H1 (cell line): Measurements from ENCODE around the gene TACC2. TPM values are rescaled to one million over a fixed set of nuclear protein-coding genes. Genes with fewer than 3 reads are reported as not detected.

Source experiments
- CTCF ChIA-PET: fragments of 300-600 bp; sonication (Branson Sonifier 250); formaldehyde crosslinking; loops from one replicate; lab custom pipeline; 2021; ENCODE audit not compliant: partially characterized antibody; lab: Charles Lee
- POLR2A ChIA-PET: fragments of 300-600 bp; sonication (Branson Sonifier 250); formaldehyde crosslinking; loops from one replicate; lab custom pipeline; 2021; ENCODE audit warnings: inconsistent platforms; ENCODE audit not compliant: partially characterized antibody; lab: Charles Lee
- DNase-seq, 2 experiments: peaks; one replicate each; pipeline versions ENCODE4 v3.0.0 to v3.0.0-alpha.2; 2010 to 2022; ENCODE audit warnings: low spot score in 2 of 2, low read depth in 1 of 2, mixed read lengths in 1 of 2
- FAIRE-seq: peaks from 2 replicates; lab custom pipeline; 2011; peaks lifted over from hg19 to GRCh38; lab: Jason Lieb, UNC
- H2AFZ ChIP-seq: 2 replicates; pipeline ENCODE4 v1.8.1; 2012; ENCODE audit warnings: low read length, inconsistent platforms
- H2AK5ac ChIP-seq: 2 replicates; pipeline ENCODE4 v1.6.1; 2013; ENCODE audit warnings: low read depth, low read length
- H2BK120ac ChIP-seq: replicated peaks from 2 replicates; pipeline ENCODE3; 2013; ENCODE audit warnings: low read depth, low read length, inconsistent platforms
- H2BK12ac ChIP-seq: 2 replicates; pipeline ENCODE4 v1.6.1; 2013; ENCODE audit warnings: low read depth, low read length
- H2BK15ac ChIP-seq: 2 replicates; pipeline ENCODE4 v1.6.1; 2013; ENCODE audit warnings: low read length
- H2BK20ac ChIP-seq: 2 replicates; pipeline ENCODE4 v1.6.1; 2013; ENCODE audit warnings: low read length
- H2BK5ac ChIP-seq: 2 replicates; pipeline ENCODE4 v1.6.1; 2013; ENCODE audit warnings: low read depth, low read length
- H3K14ac ChIP-seq: 2 replicates; pipeline ENCODE4 v1.6.1; 2013; ENCODE audit warnings: inconsistent platforms; ENCODE audit not compliant: insufficient read length
- H3K18ac ChIP-seq: 2 replicates; pipeline ENCODE4 v1.6.1; 2013; ENCODE audit warnings: low read length; ENCODE audit errors: extremely low read depth
- H3K23ac ChIP-seq: 2 replicates; pipeline ENCODE4 v1.6.1; 2013; ENCODE audit warnings: inconsistent platforms; ENCODE audit not compliant: insufficient read length
- H3K23me2 ChIP-seq: 2 replicates; pipeline ENCODE4 v1.6.1; 2013; ENCODE audit warnings: low read depth, low read length
- H3K27ac ChIP-seq: 2 replicates; pipeline ENCODE4 v1.6.1; 2011; ENCODE audit warnings: low read depth, low read length, inconsistent platforms
- H3K27me3 ChIP-seq, 4 experiments: replicated peaks in 1 of 4; 1 replicate in 1 of 4; 2 replicates in 3 of 4; pipeline versions ENCODE4 v1.6.1 to v1.8.1; 2011 to 2013; ENCODE audit warnings: low read length in 3 of 4, mild to moderate bottlenecking in 3 of 4, inconsistent platforms in 2 of 4, mixed read lengths in 2 of 4, moderate library complexity in 1 of 4; ENCODE audit not compliant: control insufficient read depth in 3 of 4, insufficient read depth in 3 of 4; ENCODE audit errors: extremely low read depth in 1 of 4
- H3K36me3 ChIP-seq, 4 experiments: 2 replicates each; pipeline versions ENCODE4 v1.6.1 to v1.8.1; 2011 to 2013; ENCODE audit warnings: mild to moderate bottlenecking in 4 of 4, low read length in 3 of 4, moderate library complexity in 2 of 4, control low read depth in 1 of 4, inconsistent platforms in 1 of 4; ENCODE audit not compliant: insufficient read depth in 4 of 4, control insufficient read depth in 2 of 4
- H3K4ac ChIP-seq: replicated peaks from 2 replicates; pipeline ENCODE3; 2013; ENCODE audit warnings: low read length, low read depth, mixed read lengths, inconsistent platforms; ENCODE audit not compliant: insufficient read length
- H3K4me1 ChIP-seq, 4 experiments: replicated peaks in 1 of 4; 1 replicate in 1 of 4; 2 replicates in 3 of 4; pipeline versions ENCODE4 v1.6.1 to v1.8.1; 2011 to 2013; ENCODE audit warnings: low read length in 3 of 4, inconsistent platforms in 2 of 4, mixed read lengths in 1 of 4; ENCODE audit not compliant: insufficient read depth in 4 of 4, control insufficient read depth in 3 of 4
- H3K4me2 ChIP-seq, 2 experiments: 2 replicates each; pipeline versions ENCODE4 v1.6.1 to v1.8.1; 2011 to 2013; ENCODE audit warnings: low read depth in 2 of 2, low read length in 2 of 2, control low read depth in 1 of 2, inconsistent platforms in 1 of 2, mild to moderate bottlenecking in 1 of 2; ENCODE audit not compliant: insufficient read depth in 1 of 2
- H3K4me3 ChIP-seq, 4 experiments: fragments of 200-600, 300-600 bp in 1 of 4; sonication (generic), shearing (Covaris generic), sonication (Bioruptor Twin) in 1 of 4; 2 replicates each; pipeline versions ENCODE4 v1.5.1 to v1.8.1; 2011 to 2016; ENCODE audit warnings: low read length in 4 of 4, low read depth in 3 of 4, control low read depth in 2 of 4, inconsistent platforms in 2 of 4, mild to moderate bottlenecking in 2 of 4, mixed read lengths in 1 of 4, moderate library complexity in 1 of 4; ENCODE audit not compliant: insufficient read depth in 2 of 4; ENCODE audit errors: extremely low read depth in 1 of 4
- H3K56ac ChIP-seq: replicated peaks from 2 replicates; pipeline ENCODE3; 2013; ENCODE audit warnings: low read depth, mild to moderate bottlenecking, mixed read lengths, low read length, inconsistent platforms; ENCODE audit not compliant: insufficient read length
- H3K79me1 ChIP-seq: 2 replicates; pipeline ENCODE4 v1.6.1; 2013; ENCODE audit warnings: low read depth, low read length, control low read depth
- H3K79me2 ChIP-seq, 2 experiments: 2 replicates each; pipeline versions ENCODE4 v1.6.1 to v1.8.1; 2012 to 2013; ENCODE audit warnings: low read length in 2 of 2, mild to moderate bottlenecking in 2 of 2, inconsistent platforms in 1 of 2; ENCODE audit not compliant: insufficient read depth in 2 of 2, control insufficient read depth in 1 of 2
- H3K9ac ChIP-seq, 4 experiments: replicated peaks in 1 of 4; 1 replicate in 1 of 4; 2 replicates in 3 of 4; pipeline versions ENCODE4 v1.6.1 to v1.8.1; 2011 to 2013; ENCODE audit warnings: low read depth in 3 of 4, low read length in 3 of 4, control low read depth in 2 of 4, mild to moderate bottlenecking in 2 of 4, moderate library complexity in 2 of 4, inconsistent platforms in 1 of 4; ENCODE audit errors: extremely low read depth in 1 of 4
- H3K9me3 ChIP-seq, 2 experiments: 2 replicates each; pipeline versions ENCODE4 v1.6.1 to v1.8.1; 2012 to 2013; ENCODE audit warnings: mild to moderate bottlenecking in 2 of 2, moderate library complexity in 2 of 2, control low read depth in 1 of 2, inconsistent platforms in 1 of 2, low read depth in 1 of 2, low read length in 1 of 2, mixed read lengths in 1 of 2; ENCODE audit not compliant: insufficient read depth in 2 of 2
- H4K20me1 ChIP-seq, 2 experiments: replicated peaks in 1 of 2; 2 replicates each; pipeline versions ENCODE3 to v1.8.1; 2011 to 2013; ENCODE audit warnings: inconsistent platforms in 2 of 2, low read length in 2 of 2, mild to moderate bottlenecking in 1 of 2; ENCODE audit not compliant: insufficient read depth in 2 of 2, control insufficient read depth in 1 of 2
- H4K5ac ChIP-seq: 2 replicates; pipeline ENCODE4 v1.6.1; 2013; ENCODE audit warnings: low read length, low read depth, mixed read lengths, inconsistent platforms; ENCODE audit not compliant: insufficient read length
- H4K8ac ChIP-seq: 2 replicates; pipeline ENCODE4 v1.8.0; 2013; ENCODE audit warnings: mild to moderate bottlenecking, moderate library complexity, low read length, inconsistent platforms; ENCODE audit not compliant: insufficient read depth; ENCODE audit errors: extremely low read depth
- H4K91ac ChIP-seq: replicated peaks from 2 replicates; pipeline ENCODE3; 2013; ENCODE audit warnings: low read length, mixed read lengths, inconsistent platforms; ENCODE audit not compliant: insufficient read length
- BACH1 ChIP-seq: IDR thresholded peaks from 2 replicates; pipeline ENCODE4 v1.6.1; 2012; ENCODE audit warnings: low read length, improper control_type of control experiment
- JUN ChIP-seq: IDR thresholded peaks from 2 replicates; pipeline ENCODE4 v1.6.1; 2011; ENCODE audit warnings: low read depth, mild to moderate bottlenecking, improper control_type of control experiment, low read length
- POLR2AphosphoS5 ChIP-seq: IDR thresholded peaks from 2 replicates; pipeline ENCODE4 v1.6.1; 2011; ENCODE audit warnings: low read depth, low read length
- SAP30 ChIP-seq: fragments of 300-600 bp; sonication (generic); IDR thresholded peaks from 2 replicates; pipeline ENCODE4 v1.7.1; 2012; ENCODE audit warnings: low read length, moderate library complexity, mild to moderate bottlenecking, inconsistent platforms; ENCODE audit not compliant: insufficient read depth, insufficient replicate concordance
- SP4 ChIP-seq: IDR thresholded peaks from 2 replicates; pipeline ENCODE4 v1.6.1; 2012; ENCODE audit warnings: low read length, inconsistent platforms
- TAF1 ChIP-seq: IDR thresholded peaks from 2 replicates; pipeline ENCODE4 v1.6.1; 2011; ENCODE audit warnings: mild to moderate bottlenecking, low read depth, low read length
- USF2 ChIP-seq: IDR thresholded peaks from 2 replicates; pipeline ENCODE4 v1.6.1; 2011; ENCODE audit warnings: low read length, improper control_type of control experiment
- YY1 ChIP-seq: IDR thresholded peaks from 2 replicates; pipeline ENCODE4 v1.6.1; 2011; ENCODE audit warnings: low read depth, mild to moderate bottlenecking, low read length
- WGBS, 2 experiments: shearing (Covaris generic) in 1 of 2; methylation state at CpG; one replicate each; pipeline versions ENCODE4 v1.1.6 to v1.1.7; 2013 to 2015; ENCODE audit warnings: low lambda C conversion rate in 2 of 2, mixed read lengths in 2 of 2, inconsistent platforms in 1 of 2, low coverage in 1 of 2, missing lambda C conversion rate in 1 of 2; ENCODE audit not compliant: insufficient replicate concordance in 2 of 2, insufficient coverage in 1 of 2, insufficient read length in 1 of 2; ENCODE audit errors: extremely low coverage in 1 of 2, missing lambda C conversion rate in 1 of 2; 5-methylcytosine and 5-hydroxymethylcytosine counted together
- polyA plus RNA-seq, 7 experiments: library from polyadenylated mRNA; depleted of rRNA in 3 of 7; stranded (reverse) in 5 of 7; unstranded in 2 of 7; fragments of >200 nt in 5 of 7; fragments of 200-250 nt in 2 of 7; gene quantifications; 1 replicate in 5 of 7; 2 replicates in 1 of 7; 4 replicates in 1 of 7; pipeline versions ENCODE4 v1.2.1 to v1.2.3, GENCODE V29; 2011 to 2013; ENCODE audit warnings: missing spikeins in 2 of 7, mixed read lengths in 2 of 7
- total RNA-seq: library from RNA; stranded (reverse); fragmentation: NEBNext Ultra II Directional; extraction: Animal tissue kit (Norgen Biotek cat#: 25700); gene quantifications from 2 replicates; pipeline ENCODE4 v1.2.1, GENCODE V29; 2021
- TF ChIP-seq, protein P1 (sequence below): IDR thresholded peaks from 2 replicates; pipeline ENCODE4 v1.6.1; 2012; ENCODE audit warnings: inconsistent platforms

TACC2 gene
- total and polyA plus RNA-seq, 2 of the 8 experiments (the other 6 are each of a cell fraction or from before 2014, with no cell fraction given), result 21.2 to 46.6 TPM

GRCh38 chr10:122073508-122073907, 84.5 kb downstream of the TACC2 start:
- Histone ChIP-seq H3K56ac (no peak overlapping the region), H3K36me3 (no peaks in the 10 kb centered on the region), H3K27me3 (no peaks in the 10 kb centered on the region), H3K23ac (no peak overlapping the region), H3K4me2 (no peak overlapping the region), H3K9ac (no peak overlapping the region), H2BK12ac (no peak overlapping the region), H3K4ac (no peak overlapping the region), H3K14ac (no peak overlapping the region), H4K8ac (no peak overlapping the region), H3K4me3 (no peak overlapping the region), H2BK120ac (no peak overlapping the region), H3K4me1 (no peaks in the 10 kb centered on the region), H3K23me2 (no peaks in the 10 kb centered on the region), H2AFZ (no peak overlapping the region), H2BK5ac (no peak overlapping the region), H3K79me2 (no peaks in the 10 kb centered on the region), H4K20me1 (no peaks in the 10 kb centered on the region), H2BK20ac (no peak overlapping the region), H3K79me1 (no peaks in the 10 kb centered on the region), H2AK5ac (no peak overlapping the region), H3K9me3 (no peaks in the 10 kb centered on the region), H3K27ac (no peak overlapping the region), H4K5ac (no peak overlapping the region), H3K18ac (no peak overlapping the region), H4K91ac (no peak overlapping the region), H2BK15ac (no peak overlapping the region)
- FAIRE-seq (no peak), DNase-seq (no peak)
- POLR2A ChIA-PET, result interaction anchor here (0.5 kb wide), 1 partner anchor 47 kb away, joined by 3 read pairs; no protein-coding TSS in a partner anchor
- WGBS, 2 experiments, result 90% methylated on average over 7 of the region's 7 CpGs; no CpG with 5 or more reads in 1 of the 2 experiments
- CTCF ChIA-PET, result interaction anchor here (0.7 kb wide), 1 partner anchor 69 kb away, joined by 3 read pairs; no protein-coding TSS in a partner anchor
- TF ChIP-seq BACH1 (no peak), POLR2AphosphoS5 (no peak), SAP30 (no peak), SP4 (no peak), YY1 (no peak), USF2 (no peak), TAF1 (no peak), JUN (no peak)
- TF ChIP-seq, protein P1, sequence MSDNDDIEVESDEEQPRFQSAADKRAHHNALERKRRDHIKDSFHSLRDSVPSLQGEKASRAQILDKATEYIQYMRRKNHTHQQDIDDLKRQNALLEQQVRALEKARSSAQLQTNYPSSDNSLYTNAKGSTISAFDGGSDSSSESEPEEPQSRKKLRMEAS, result no peak
